GM12865 (cell line): ENCODE measurements around the gene PCBP4.

Experiments
- DNase-seq: peaks from one replicate; pipeline ENCODE4 v3.0.0; 2010; ENCODE audit warnings: low read depth
- H3K4me3 ChIP-seq: 2 replicates; pipeline ENCODE4 v1.5.1; 2011; ENCODE audit warnings: mild to moderate bottlenecking, low read depth, low read length, control low read depth
- TF ChIP-seq, protein P1 (sequence below): IDR thresholded peaks from 2 replicates; pipeline ENCODE4 v1.5.1; 2011; ENCODE audit warnings: low read length, control low read depth, low read depth, inconsistent platforms; ENCODE audit not compliant: insufficient read depth; ENCODE audit errors: missing control alignments

Gene PCBP4

DNA sequence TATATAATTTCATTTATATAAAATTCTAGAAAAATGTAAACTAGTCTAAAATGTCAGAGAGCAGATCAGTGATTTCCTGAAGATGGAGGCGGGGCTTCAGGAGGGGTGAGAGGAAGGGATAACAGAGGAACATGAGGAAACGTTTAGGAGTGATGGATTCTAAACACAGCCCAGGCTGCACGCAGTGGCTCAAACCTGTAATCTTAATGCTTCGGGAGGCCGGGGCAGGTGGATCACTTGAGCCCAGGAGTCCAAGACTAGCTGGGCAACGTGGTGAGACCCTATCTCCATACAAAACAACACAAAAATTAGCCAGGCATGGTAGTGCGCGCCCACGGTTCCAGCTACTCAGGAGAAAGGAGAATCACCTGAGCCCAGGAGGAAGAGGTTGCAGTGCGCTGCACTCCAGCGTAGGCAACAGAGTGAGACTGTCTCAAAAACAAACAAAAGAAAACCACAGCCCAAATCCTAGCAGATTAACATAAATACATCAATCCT lies 46.1 kb downstream of the PCBP4 start:
- no peak for DNase-seq
- H3K4me3 ChIP-seq: no peak overlapping the region
- TF ChIP-seq, protein P1, sequence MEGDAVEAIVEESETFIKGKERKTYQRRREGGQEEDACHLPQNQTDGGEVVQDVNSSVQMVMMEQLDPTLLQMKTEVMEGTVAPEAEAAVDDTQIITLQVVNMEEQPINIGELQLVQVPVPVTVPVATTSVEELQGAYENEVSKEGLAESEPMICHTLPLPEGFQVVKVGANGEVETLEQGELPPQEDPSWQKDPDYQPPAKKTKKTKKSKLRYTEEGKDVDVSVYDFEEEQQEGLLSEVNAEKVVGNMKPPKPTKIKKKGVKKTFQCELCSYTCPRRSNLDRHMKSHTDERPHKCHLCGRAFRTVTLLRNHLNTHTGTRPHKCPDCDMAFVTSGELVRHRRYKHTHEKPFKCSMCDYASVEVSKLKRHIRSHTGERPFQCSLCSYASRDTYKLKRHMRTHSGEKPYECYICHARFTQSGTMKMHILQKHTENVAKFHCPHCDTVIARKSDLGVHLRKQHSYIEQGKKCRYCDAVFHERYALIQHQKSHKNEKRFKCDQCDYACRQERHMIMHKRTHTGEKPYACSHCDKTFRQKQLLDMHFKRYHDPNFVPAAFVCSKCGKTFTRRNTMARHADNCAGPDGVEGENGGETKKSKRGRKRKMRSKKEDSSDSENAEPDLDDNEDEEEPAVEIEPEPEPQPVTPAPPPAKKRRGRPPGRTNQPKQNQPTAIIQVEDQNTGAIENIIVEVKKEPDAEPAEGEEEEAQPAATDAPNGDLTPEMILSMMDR: no peak

DNA sequence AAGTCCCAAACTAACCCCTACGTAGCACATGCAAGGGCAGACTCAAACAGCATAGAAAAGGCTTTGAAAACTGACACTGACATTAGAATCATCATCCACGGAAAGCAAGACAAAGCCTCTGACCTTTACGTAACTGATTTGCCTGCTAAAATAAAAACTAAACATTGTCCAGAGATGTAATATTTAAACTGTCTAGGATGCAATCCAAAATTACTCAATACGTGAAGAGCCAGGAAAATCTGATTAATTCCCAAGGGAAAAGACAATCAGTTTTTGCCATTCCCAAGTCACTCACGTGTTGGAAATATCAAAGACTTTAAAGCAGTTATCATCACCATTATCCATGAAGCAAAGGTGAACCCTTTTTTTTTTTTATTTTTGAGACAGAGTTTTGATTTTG lies 50.8 kb downstream of the PCBP4 start:
- TF ChIP-seq, protein P1: no peak
- no peak for DNase-seq

DNA sequence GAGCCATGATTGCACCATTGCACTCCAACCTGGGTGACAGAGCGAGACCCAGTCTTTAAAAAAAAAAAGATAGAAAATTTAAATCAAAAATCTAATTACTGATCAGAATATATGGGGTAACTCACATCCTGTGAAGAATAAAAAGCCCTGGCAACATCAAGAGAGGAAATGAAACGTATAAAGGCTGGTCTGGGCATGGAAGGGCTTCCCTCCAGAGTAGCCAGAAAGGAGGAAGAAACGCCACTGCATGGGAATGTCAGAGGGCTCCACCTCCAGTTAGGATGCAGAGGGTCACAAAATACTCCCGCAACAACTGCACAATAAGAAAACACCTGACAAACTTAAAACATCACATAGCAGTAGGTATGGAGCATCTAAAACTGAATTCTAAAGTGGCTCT lies 59.2 kb downstream of the PCBP4 start:
- no peak for DNase-seq
- H3K4me3 ChIP-seq: no peak overlapping the region
- TF ChIP-seq, protein P1: no peak

More for the DNA sequence above, 50.8 kb downstream of the PCBP4 start:
- H3K4me3 ChIP-seq: no peak overlapping the region
